OCI-LY7 (cell line): Measurements from ENCODE around the gene PCNA. TPM values are rescaled to one million over a fixed set of nuclear protein-coding genes. Genes with fewer than 3 reads are reported as not detected.

Experiments used
- BruUV-seq: library from RNA; stranded (reverse); fragments of 400-500 nt; replicated peaks from 2 replicates; lab custom pipeline; 2021; lab: Mats Ljungman, UMichigan
- CTCF ChIA-PET: fragments of 300-600 bp; sonication (Branson Sonifier 250); formaldehyde crosslinking; loops from one replicate; lab custom pipeline; 2022; ENCODE audit warnings: antibody characterized with exemption; ENCODE audit not compliant: unreplicated experiment; lab: Charles Lee
- POLR2A ChIA-PET: fragments of 300-600 bp; sonication (Branson Sonifier 250); formaldehyde crosslinking; loops from one replicate; lab custom pipeline; 2022; ENCODE audit warnings: antibody characterized with exemption; lab: Charles Lee
- DNase-seq: peaks from one replicate; pipeline ENCODE4 v3.0.0-alpha.2; 2015; ENCODE audit warnings: low spot score
- H2AFZ ChIP-seq: fragments of 200-600 bp; sonication (generic), shearing (Covaris generic); 2 replicates; pipeline ENCODE4 v1.6.1; 2014; ENCODE audit warnings: mild to moderate bottlenecking, antibody characterized with exemption, low read length, moderate library complexity
- H3K27ac ChIP-seq: fragments of 200-600 bp; sonication (generic); 2 replicates; pipeline ENCODE4 v1.5.1; 2014; ENCODE audit warnings: mixed run types, low read depth, mild to moderate bottlenecking, moderate library complexity, low read length, inconsistent platforms; ENCODE audit not compliant: poor library complexity, severe bottlenecking
- H3K36me3 ChIP-seq: fragments of 200-600 bp; sonication (generic); 2 replicates; pipeline ENCODE4 v1.6.1; 2014; ENCODE audit warnings: mild to moderate bottlenecking, antibody characterized with exemption, low read length, moderate library complexity, mixed read lengths; ENCODE audit not compliant: insufficient read depth
- H3K4me1 ChIP-seq: fragments of 200-600 bp; sonication (generic); 2 replicates; pipeline ENCODE4 v1.5.1; 2014; ENCODE audit warnings: mild to moderate bottlenecking, low read length; ENCODE audit not compliant: insufficient read depth, poor library complexity, severe bottlenecking
- H3K4me2 ChIP-seq: fragments of 200-600 bp; sonication (generic); 2 replicates; pipeline ENCODE4 v1.6.1; 2014; ENCODE audit warnings: mild to moderate bottlenecking, low read length
- H3K4me3 ChIP-seq: fragments of 200-600 bp; sonication (generic); 2 replicates; pipeline ENCODE4 v1.5.1; 2014; ENCODE audit warnings: mild to moderate bottlenecking, low read depth, low read length; ENCODE audit not compliant: poor library complexity, severe bottlenecking
- H3K79me2 ChIP-seq: fragments of 200-600 bp; sonication (generic); 2 replicates; pipeline ENCODE4 v1.6.1; 2016; ENCODE audit warnings: low read depth, mild to moderate bottlenecking, low read length, moderate library complexity, mixed read lengths; ENCODE audit not compliant: insufficient read depth
- H3K9me2 ChIP-seq: fragments of 200-600 bp; sonication (generic); 2 replicates; pipeline ENCODE4 v1.6.1; 2016; ENCODE audit warnings: mild to moderate bottlenecking, low read length, mixed read lengths; ENCODE audit not compliant: insufficient read depth
- H3K9me3 ChIP-seq: fragments of 200-600 bp; sonication (generic); 2 replicates; pipeline ENCODE4 v1.6.1; 2014; ENCODE audit warnings: mild to moderate bottlenecking, mixed run types, low read length, mixed read lengths
- H4K20me1 ChIP-seq: fragments of 200-600 bp; sonication (generic); 2 replicates; pipeline ENCODE4 v1.6.1; 2014; ENCODE audit warnings: mild to moderate bottlenecking, antibody characterized with exemption, low read length, moderate library complexity, mixed read lengths; ENCODE audit not compliant: insufficient read depth
- EZH2phosphoT487 ChIP-seq: fragments of 200-600 bp; sonication (generic); IDR thresholded peaks from 2 replicates; pipeline ENCODE4 v1.6.1; 2018; ENCODE audit warnings: low read depth, borderline replicate concordance, mild to moderate bottlenecking, mixed run types, antibody characterized with exemption, low read length, moderate library complexity, mixed read lengths
- intact Hi-C: fragments of 100-400 bp; cut with micrococcal nuclease; formaldehyde crosslinking; loops from one replicate; pipeline ENCODE4 v1.10.0; 2022; ENCODE audit not compliant: unreplicated experiment
- total RNA-seq, 2 experiments: library from RNA; depleted of rRNA in 1 of 2; stranded (reverse); fragments of >200 nt in 1 of 2; shearing (Covaris generic) in 1 of 2; gene quantifications; 2 replicates each; pipeline ENCODE4 v1.2.3, GENCODE V29; 2014 to 2022
- TF ChIP-seq, protein P1 (sequence below): fragments of 200-600 bp; sonication (generic); conservative IDR thresholded peaks from 2 replicates; pipeline ENCODE4 v1.5.1; 2014; ENCODE audit warnings: mild to moderate bottlenecking, antibody characterized with exemption, low read length, moderate library complexity, mixed read lengths

PCNA gene
- total RNA-seq, 2 experiments from 2014 or later: 470 to 567 TPM

DNA sequence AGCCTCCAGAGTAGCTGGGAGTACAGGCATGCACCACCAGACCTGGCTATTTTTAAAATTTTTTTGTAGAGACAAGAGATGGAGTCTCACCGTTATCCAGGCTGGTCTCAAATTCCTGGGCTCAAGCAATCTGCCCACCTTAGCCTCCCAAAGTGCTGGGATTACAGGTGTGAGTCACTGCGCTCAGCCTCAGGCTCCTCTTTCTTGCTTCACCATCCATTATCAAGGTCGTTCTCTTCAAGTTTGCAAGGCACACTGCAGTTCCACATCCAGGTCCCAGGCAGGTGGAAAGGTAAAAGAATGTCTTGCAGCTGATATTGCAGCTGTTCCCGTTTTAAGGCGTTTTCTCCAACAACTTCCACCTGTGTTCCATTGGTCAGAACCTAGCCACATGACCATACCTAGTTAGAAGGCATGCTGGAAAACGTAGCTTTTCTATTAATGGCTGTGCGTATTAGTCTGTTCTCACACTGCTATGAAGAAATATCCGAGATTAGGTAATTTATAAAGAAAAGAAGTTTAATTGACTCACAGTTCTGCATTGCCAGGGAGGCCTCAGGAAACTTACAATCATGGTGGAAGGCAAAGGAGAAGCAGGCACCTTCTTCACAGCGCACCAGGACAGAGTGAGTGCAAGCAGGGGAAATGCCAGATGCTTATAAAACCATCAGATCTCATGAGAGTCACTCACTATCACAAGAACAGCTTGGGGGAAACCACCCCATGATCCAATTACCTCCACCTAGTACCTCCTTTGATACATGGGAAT, 51.7 kb downstream of the PCNA start:
- CTCF ChIA-PET: interaction anchor here (0.6 kb wide), 1 partner anchor 84 kb away, joined by 3 read pairs; no protein-coding TSS in a partner anchor
- Histone ChIP-seq H3K79me2 (no peaks in the 10 kb centered on the region), H2AFZ (no peak overlapping the region), H3K9me2 (no peaks in the 10 kb centered on the region), H3K27ac (no peak overlapping the region), H3K4me2 (no peak overlapping the region), H3K4me3 (no peak overlapping the region), H4K20me1 (no peaks in the 10 kb centered on the region), H3K4me1 (no peaks in the 10 kb centered on the region), H3K36me3 (no peaks in the 10 kb centered on the region), H3K9me3 (no peaks in the 10 kb centered on the region)
- POLR2A ChIA-PET: interaction anchor here (1.2 kb wide), 1 partner anchor 28 kb away, joined by 3 read pairs; no protein-coding TSS in a partner anchor
- TF ChIP-seq EZH2phosphoT487: no peak
- TF ChIP-seq, protein P1, sequence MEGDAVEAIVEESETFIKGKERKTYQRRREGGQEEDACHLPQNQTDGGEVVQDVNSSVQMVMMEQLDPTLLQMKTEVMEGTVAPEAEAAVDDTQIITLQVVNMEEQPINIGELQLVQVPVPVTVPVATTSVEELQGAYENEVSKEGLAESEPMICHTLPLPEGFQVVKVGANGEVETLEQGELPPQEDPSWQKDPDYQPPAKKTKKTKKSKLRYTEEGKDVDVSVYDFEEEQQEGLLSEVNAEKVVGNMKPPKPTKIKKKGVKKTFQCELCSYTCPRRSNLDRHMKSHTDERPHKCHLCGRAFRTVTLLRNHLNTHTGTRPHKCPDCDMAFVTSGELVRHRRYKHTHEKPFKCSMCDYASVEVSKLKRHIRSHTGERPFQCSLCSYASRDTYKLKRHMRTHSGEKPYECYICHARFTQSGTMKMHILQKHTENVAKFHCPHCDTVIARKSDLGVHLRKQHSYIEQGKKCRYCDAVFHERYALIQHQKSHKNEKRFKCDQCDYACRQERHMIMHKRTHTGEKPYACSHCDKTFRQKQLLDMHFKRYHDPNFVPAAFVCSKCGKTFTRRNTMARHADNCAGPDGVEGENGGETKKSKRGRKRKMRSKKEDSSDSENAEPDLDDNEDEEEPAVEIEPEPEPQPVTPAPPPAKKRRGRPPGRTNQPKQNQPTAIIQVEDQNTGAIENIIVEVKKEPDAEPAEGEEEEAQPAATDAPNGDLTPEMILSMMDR: no peak
- intact Hi-C loops: no loop called here
- BruUV-seq: no TSS peak
- no peak for DNase-seq

DNA sequence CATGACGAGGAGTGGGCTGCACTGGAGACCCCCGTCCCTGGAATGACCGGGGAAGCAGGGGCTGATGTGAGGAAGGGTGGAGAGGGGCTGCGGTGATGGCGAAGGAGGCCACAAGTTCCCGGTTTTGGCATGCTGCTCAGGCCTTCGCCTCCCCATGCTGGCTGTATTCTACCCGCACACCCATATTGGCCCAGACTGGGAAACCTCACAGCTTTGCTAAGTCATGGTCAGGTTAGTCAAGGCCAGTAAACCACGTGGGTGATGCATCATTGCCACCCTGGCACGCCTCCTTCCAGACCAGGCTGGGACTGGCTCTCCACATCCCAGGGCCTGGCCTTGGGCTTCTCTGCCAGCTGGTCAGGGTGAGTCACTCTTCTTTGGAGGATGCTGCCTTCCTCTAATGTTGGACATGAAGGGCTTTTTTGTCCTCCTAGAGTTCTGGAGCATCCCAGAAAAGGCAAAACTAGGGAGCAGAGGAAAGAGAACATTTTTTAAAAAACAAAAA, 53.8 kb downstream of the PCNA start:
- DNase-seq: no peak
- H3K27ac ChIP-seq: no peak overlapping the region
- no peak overlapping the region for H3K4me3 ChIP-seq
- H3K4me2 ChIP-seq: no peak overlapping the region
- intact Hi-C loops: no loop called here
- CTCF ChIA-PET: no interaction called here
- H3K36me3 ChIP-seq: no peaks in the 10 kb centered on the region
- no peaks in the 10 kb centered on the region for H3K9me2 ChIP-seq
- H3K4me1 ChIP-seq: no peaks in the 10 kb centered on the region
- POLR2A ChIA-PET: interaction anchor here (0.7 kb wide), 2 partner anchors 88 to 346 kb away, joined by 3 to 5 read pairs; no protein-coding TSS in a partner anchor
- TF ChIP-seq, protein P1: no peak
- no peak for TF ChIP-seq EZH2phosphoT487
- H3K9me3 ChIP-seq: no peaks in the 10 kb centered on the region
- no peaks in the 10 kb centered on the region for H3K79me2 ChIP-seq
- H4K20me1 ChIP-seq: no peaks in the 10 kb centered on the region
- no peak overlapping the region for H2AFZ ChIP-seq
- no TSS peak for BruUV-seq
